GM10266 (cell line): Measurements from ENCODE around the gene ZER1.

Experiments
- DNase-seq: peaks from one replicate; pipeline ENCODE4 v3.0.0; 2012; ENCODE audit errors: extremely low spot score
- TF ChIP-seq, protein P1 (sequence below): IDR thresholded peaks from 2 replicates; pipeline ENCODE4 v1.5.1; 2012; ENCODE audit warnings: mild to moderate bottlenecking, low read depth; ENCODE audit not compliant: control insufficient read depth, insufficient read depth; ENCODE audit errors: missing control alignments

ZER1 gene

DNA sequence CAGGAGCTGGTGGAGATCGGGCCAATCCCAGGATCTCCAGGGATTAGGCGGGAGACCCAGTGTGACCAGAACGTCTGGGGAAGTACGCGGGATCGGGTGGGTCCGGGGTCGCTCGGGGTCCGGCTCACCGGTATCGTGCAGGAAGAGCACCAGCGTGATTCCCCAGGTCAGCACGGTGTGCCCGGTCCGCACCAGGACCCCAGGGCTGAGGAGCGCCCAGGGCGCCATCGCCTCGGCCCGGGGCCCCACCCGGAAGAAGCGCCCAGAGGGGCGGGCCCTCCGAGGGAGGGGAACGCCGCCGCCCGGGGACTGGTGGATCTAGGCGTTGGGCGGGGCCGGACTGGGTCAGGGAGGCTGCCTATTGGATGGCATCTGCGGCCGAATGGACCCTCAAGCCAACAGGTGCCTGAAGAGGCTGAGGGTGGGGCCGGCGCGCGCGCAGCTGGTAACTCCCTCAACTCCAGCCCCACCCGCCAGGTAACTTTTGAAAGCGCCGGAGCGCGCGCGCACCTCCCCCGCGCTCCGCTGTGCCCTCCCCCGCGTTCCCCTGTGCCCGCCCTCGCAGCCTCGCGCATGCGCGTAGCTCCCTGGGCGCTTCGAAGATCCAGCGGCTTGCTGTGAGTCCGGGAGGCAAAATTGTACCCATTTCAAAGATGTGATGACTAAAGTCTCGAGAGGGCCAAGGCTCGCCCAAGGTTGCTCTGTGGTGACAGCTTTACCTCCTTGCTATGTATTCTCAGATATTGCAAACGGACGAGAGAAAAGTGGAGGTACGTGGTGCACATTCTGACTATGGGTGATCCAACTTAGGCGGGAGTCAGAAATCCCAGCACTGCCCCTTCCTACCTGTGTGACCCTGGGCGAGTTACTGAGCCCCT, 47.6 kb downstream of the ZER1 start, which contains the start of gene ZDHHC12:
ZDHHC12 (minus strand) TSS at position 262 of the 878 bp plus-strand sequence; CDS start at position 228, 34 bp downstream.
- TF ChIP-seq, protein P1, sequence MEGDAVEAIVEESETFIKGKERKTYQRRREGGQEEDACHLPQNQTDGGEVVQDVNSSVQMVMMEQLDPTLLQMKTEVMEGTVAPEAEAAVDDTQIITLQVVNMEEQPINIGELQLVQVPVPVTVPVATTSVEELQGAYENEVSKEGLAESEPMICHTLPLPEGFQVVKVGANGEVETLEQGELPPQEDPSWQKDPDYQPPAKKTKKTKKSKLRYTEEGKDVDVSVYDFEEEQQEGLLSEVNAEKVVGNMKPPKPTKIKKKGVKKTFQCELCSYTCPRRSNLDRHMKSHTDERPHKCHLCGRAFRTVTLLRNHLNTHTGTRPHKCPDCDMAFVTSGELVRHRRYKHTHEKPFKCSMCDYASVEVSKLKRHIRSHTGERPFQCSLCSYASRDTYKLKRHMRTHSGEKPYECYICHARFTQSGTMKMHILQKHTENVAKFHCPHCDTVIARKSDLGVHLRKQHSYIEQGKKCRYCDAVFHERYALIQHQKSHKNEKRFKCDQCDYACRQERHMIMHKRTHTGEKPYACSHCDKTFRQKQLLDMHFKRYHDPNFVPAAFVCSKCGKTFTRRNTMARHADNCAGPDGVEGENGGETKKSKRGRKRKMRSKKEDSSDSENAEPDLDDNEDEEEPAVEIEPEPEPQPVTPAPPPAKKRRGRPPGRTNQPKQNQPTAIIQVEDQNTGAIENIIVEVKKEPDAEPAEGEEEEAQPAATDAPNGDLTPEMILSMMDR: no peak
- peak; percentile 100 for DNase-seq

DNA sequence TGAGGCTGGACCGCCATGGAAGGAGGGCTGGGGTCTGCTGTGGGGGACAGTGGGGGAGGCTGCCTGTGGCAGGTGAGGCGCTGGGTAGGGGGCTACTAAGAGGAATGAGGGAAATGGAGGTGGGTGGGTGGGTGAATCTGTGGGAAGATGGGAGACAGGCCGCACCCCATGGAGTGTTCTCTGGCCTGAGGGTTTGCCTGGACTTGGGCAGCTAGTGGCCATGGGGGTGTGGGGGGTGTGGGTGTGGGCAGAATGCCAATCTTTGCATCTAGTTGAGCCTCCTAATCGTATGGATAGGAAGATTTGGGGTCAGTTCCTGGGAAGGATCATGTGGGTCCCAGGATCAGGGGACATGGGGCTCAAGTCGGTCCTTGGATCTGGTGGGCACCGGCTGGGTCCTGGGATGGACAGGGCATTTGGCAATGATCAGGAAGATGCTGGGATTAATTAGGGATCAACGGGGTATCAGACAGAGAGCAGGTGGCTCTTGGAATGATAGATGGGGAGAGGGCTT, 48.3 kb downstream of the ZER1 start:
- TF ChIP-seq, protein P1: no peak
- DNase-seq: peak; percentile 43

DNA sequence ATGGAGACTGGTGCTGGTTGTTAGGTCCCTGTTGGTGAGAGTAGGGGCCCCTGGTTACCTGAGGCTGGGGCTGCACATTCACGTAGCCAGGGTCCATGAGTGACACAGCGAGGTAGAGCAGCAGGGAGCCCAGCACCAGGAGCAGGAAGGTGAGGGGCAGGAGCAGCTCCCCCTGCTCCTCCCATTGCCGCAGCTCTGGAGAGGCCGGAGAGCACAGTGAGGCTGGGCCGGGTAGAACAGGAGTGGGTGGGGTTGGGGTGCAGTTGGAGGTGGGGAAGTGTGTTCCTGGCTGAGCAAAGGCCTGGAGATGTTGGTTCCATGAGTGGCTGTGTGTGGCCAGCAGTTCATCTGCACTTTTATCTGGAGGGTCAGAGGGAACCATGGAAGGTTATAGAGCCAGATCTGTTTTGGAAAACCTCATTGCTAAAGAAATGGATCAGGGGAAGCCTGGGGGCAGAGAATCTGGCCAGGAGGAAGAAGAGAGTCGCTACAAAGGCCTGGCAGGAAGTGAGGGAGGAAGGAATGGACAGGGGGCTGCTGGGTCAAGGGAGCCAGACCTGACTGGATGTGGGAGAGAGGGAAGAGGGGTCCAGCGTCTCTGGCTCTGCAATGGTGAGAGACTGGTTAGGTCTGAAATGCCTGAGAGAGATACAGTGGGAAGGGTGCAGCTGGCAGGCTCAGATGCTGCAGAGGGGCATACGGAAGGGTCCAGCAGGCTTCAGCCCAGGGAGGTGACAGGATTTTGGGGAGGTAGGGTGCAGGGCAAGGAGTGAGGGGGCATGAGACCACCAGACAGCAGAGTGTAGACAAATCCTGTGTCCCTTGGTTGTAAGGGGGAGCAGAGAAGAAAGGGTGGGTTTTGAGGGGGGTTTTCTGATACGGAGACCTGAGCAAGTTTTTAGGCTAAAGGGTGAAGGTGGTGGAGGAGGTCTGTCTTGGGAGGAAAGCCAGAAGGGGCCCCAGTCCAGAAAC, 49.1 kb downstream of the ZER1 start:
- TF ChIP-seq, protein P1: no peak

DNA sequence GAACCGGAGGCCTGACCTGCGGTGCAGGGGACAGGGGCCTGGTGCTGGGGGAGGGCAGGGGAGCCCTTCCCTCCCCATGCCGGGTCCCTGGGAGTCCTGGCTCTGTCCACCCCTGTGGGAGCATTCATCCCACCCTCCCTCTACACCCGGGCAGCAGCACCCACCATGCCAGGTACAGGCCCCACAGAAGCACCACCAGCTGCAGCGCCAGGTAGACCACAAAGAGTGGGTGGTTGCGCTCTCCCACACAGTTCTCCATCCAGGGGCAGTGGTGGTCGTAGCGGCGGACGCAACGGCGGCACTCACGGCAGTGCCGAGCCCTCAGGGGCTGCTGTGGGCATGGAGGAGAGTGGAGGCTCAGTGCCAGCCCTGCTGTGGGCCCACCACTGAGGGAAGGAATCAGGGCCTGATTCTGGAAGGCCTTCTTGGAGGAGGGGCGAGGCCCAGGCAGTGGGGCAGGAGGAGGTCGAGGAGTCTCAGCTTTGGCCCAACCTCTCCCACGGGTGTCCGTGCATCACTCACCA, 50.2 kb downstream of the ZER1 start:
- TF ChIP-seq, protein P1: no peak
- DNase-seq: no peak

More for the DNA sequence above, 49.1 kb downstream of the ZER1 start:
- no peak for DNase-seq

DNA sequence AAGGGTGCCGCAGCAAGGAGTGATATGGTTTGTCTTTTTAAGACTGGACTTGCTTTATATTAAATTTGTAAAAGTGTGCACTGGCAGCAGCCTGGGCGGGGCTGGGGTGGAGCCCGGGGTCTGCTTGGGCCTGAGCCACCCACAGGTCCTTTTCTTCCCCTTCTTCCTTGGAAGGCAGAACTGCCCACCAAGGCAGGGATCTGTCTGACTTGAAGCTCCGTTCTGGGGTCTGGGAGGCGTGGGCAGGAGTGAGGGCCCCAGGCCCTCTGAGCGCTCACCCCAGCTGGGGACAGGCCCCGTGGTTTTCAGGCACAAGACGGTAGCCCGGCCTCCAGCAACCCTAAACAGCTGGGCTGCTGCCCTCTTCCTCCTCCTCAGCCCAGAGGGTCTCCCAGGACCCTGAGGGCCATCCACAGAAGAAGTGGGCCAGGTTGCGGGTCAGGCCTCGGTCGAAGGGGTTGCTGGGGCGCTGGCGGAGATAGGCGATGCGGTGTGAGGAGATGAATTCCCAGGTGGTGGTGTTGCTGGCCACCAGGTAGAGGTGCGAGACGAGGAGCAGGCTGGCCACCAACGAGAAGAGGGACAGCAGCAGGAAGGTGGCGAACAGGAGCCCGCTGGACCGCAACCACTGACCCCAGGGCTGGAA, 50.8 kb downstream of the ZER1 start:
- no peak for DNase-seq
- TF ChIP-seq, protein P1: no peak

DNA sequence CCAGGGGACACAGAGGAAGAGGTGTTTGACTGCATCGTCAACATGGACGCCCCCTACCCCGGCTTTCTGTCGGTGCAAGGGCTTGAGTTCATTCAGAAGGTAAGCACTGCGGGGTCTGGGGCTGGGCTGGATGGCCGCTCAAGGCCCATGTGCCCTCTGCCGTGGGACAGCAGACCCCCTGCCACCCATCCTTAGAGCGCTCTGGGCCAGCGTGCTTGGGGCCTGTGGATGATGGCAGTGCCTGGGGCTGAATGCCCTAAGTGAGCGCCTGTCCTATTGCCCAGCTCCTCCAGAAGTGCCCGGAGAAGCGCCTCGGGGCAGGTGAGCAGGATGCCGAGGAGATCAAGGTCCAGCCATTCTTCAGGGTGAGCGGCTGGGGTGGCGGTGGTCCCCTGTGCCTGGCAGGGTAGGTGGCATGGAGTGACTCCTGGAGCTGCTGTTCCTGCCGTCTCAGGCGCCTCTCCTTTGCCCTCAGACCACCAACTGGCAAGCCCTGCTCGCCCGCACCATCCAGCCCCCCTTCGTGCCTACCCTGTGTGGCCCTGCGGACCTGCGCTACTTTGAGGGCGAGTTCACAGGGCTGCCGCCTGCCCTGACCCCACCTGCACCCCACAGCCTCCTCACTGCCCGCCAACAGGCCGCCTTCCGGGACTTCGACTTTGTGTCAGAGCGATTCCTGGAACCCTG, 51.7 kb downstream of the ZER1 start:
- DNase-seq: no peak
- TF ChIP-seq, protein P1: no peak
